Trophoblast cell (in vitro differentiated cells and primary cell): ENCODE measurements around the gene CRYBG1.
"Not testable (repeated sequence)": the region's sequence is repeated elsewhere in the genome, so short reads cannot be mapped to it uniquely, and the experiment has no call there.

Experiments
- DNase-seq, 2 donors: peaks; one replicate each; pipeline ENCODE4 v3.0.0-alpha.2; 2016
- H2AFZ ChIP-seq: 2 replicates; pipeline ENCODE4 v1.6.1; 2013; ENCODE audit warnings: low read length, moderate library complexity, mild to moderate bottlenecking; ENCODE audit not compliant: insufficient read depth, poor library complexity
- H2AK5ac ChIP-seq: 2 replicates; pipeline ENCODE4 v1.6.1; 2013; ENCODE audit warnings: mild to moderate bottlenecking, low read length
- H2BK120ac ChIP-seq: 2 replicates; pipeline ENCODE4 v1.6.1; 2013; ENCODE audit warnings: low read length, mild to moderate bottlenecking, moderate library complexity; ENCODE audit not compliant: insufficient read depth, poor library complexity
- H2BK12ac ChIP-seq: 2 replicates; pipeline ENCODE4 v1.6.1; 2013; ENCODE audit warnings: mild to moderate bottlenecking, low read length, moderate library complexity
- H2BK5ac ChIP-seq: 2 replicates; pipeline ENCODE4 v1.6.1; 2013; ENCODE audit warnings: low read length, low read depth, moderate library complexity, mild to moderate bottlenecking; ENCODE audit not compliant: poor library complexity
- H3K14ac ChIP-seq: 2 replicates; pipeline ENCODE4 v1.6.1; 2013; ENCODE audit warnings: mild to moderate bottlenecking, low read length
- H3K18ac ChIP-seq: 2 replicates; pipeline ENCODE4 v1.6.1; 2013; ENCODE audit warnings: mild to moderate bottlenecking, low read length
- H3K23ac ChIP-seq: 2 replicates; pipeline ENCODE4 v1.6.1; 2013; ENCODE audit warnings: low read length
- H3K27ac ChIP-seq: 2 replicates; pipeline ENCODE4 v1.5.1; 2013; ENCODE audit warnings: low read depth, mild to moderate bottlenecking, inconsistent platforms, low read length, moderate library complexity
- H3K27me3 ChIP-seq: 2 replicates; pipeline ENCODE4 v1.6.1; 2013; ENCODE audit warnings: inconsistent platforms, mild to moderate bottlenecking, low read length, moderate library complexity; ENCODE audit not compliant: insufficient read depth
- H3K36me3 ChIP-seq, 2 experiments: 1 replicate in 1 of 2; 2 replicates in 1 of 2; pipeline ENCODE4 v1.6.1; 2013; ENCODE audit warnings: low read length in 2 of 2, mild to moderate bottlenecking in 2 of 2, moderate library complexity in 1 of 2; ENCODE audit not compliant: insufficient read depth in 2 of 2, control insufficient read depth in 1 of 2
- H3K4ac ChIP-seq: 2 replicates; pipeline ENCODE4 v1.6.1; 2013; ENCODE audit warnings: low read depth, mild to moderate bottlenecking, low read length, moderate library complexity
- H3K4me1 ChIP-seq, 2 experiments: 1 replicate in 1 of 2; 2 replicates in 1 of 2; pipeline ENCODE4 v1.6.1; 2013; ENCODE audit warnings: low read length in 2 of 2, mild to moderate bottlenecking in 2 of 2, moderate library complexity in 1 of 2; ENCODE audit not compliant: insufficient read depth in 2 of 2, control insufficient read depth in 1 of 2
- H3K4me2 ChIP-seq: 2 replicates; pipeline ENCODE4 v1.6.1; 2013; ENCODE audit warnings: inconsistent platforms, mild to moderate bottlenecking, low read length, moderate library complexity
- H3K4me3 ChIP-seq: 2 replicates; pipeline ENCODE4 v1.5.1; 2013; ENCODE audit warnings: mild to moderate bottlenecking, low read depth, low read length, inconsistent platforms
- H3K79me1 ChIP-seq: one replicate; pipeline ENCODE4 v1.6.1; 2013; ENCODE audit warnings: low read length
- H3K79me2 ChIP-seq: 2 replicates; pipeline ENCODE4 v1.6.1; 2013; ENCODE audit warnings: low read length, mild to moderate bottlenecking; ENCODE audit not compliant: control insufficient read depth, insufficient read depth, poor library complexity
- H3K9ac ChIP-seq: 2 replicates; pipeline ENCODE4 v1.6.1; 2013; ENCODE audit warnings: mild to moderate bottlenecking, low read length
- H3K9me3 ChIP-seq: 2 replicates; pipeline ENCODE4 v1.6.1; 2013; ENCODE audit warnings: low read depth, mild to moderate bottlenecking, control low read depth, inconsistent platforms, low read length; ENCODE audit not compliant: insufficient read depth
- H4K12ac ChIP-seq: 2 replicates; pipeline ENCODE4 v1.6.1; 2013; ENCODE audit warnings: low read depth, mild to moderate bottlenecking, low read length, moderate library complexity
- H4K8ac ChIP-seq: 2 replicates; pipeline ENCODE4 v1.6.1; 2013; ENCODE audit warnings: low read depth, mild to moderate bottlenecking, low read length, moderate library complexity
- H4K91ac ChIP-seq: one replicate; pipeline ENCODE4 v1.6.1; 2013; ENCODE audit warnings: low read depth, mild to moderate bottlenecking, low read length, moderate library complexity
- WGBS: extraction: QIAGEN DNeasy Blood & Tissue Kit; methylation state at CpG from one replicate; pipeline ENCODE4 v1.1.7; 2013; ENCODE audit warnings: missing lambda C conversion rate; ENCODE audit not compliant: insufficient read length, insufficient coverage; ENCODE audit errors: extremely low coverage; 5-methylcytosine and 5-hydroxymethylcytosine counted together

CRYBG1 gene

DNA sequence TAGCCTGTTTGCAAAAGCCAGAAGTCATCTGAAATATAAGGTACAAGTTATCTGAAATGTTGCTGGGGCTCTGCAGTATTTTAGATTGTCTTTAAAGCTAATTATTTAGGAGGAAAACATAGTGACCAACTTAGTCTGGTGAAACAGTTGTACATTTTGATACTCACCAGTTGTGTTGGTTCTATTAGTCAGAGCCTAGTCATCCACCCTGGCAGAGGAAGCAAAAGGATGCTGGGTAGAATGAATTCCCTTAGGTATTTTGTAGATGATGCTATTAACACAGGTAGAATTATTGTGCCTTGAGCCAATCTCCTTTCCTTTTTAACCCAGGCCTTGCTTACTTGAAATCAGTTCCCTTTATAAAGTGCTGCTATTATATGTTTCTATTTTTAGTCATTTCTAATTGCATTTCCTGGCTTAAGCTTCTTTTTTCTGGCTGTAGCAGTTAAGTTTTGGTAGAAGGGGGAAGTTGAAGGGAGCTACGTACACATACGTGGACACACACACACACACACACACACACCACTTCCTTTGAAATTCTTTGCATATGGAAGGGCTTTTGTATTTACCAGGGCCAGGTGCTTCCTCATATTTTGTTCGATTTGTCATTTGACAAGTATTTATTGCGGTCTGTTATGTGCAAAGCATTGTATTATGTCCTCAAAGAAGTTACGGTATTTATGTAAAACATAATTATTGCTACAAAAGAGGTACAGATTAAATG, 186.3 kb downstream of the CRYBG1 start:
- Histone ChIP-seq H4K12ac (no peak overlapping the region), H3K27me3 (no peaks in the 10 kb centered on the region), H3K18ac (no peak overlapping the region), H3K79me1 (no peaks in the 10 kb centered on the region), H3K14ac (no peak overlapping the region), H3K79me2 (no peaks in the 10 kb centered on the region), H2BK120ac (no peak overlapping the region), H4K8ac (no peak overlapping the region), H2AFZ (no peak overlapping the region), H3K4ac (no peak overlapping the region), H3K9ac (no peak overlapping the region), H3K4me3 (no peak overlapping the region), H2AK5ac (no peak overlapping the region), H3K4me2 (no peak overlapping the region), H3K4me1 (peaks cover 2% of the 10 kb centered on the region in 2 experiments), H3K9me3 (no peaks in the 10 kb centered on the region), H3K36me3 (no peaks in the 10 kb centered on the region), H2BK12ac (no peak overlapping the region), H4K91ac (no peak overlapping the region), H3K23ac (no peak overlapping the region), H3K27ac (no peak overlapping the region), H2BK5ac (no peak overlapping the region)
- peak in 1 of 2 donors; percentile 64 for DNase-seq
- WGBS: no CpG with 5 or more reads among the region's 5 CpGs

DNA sequence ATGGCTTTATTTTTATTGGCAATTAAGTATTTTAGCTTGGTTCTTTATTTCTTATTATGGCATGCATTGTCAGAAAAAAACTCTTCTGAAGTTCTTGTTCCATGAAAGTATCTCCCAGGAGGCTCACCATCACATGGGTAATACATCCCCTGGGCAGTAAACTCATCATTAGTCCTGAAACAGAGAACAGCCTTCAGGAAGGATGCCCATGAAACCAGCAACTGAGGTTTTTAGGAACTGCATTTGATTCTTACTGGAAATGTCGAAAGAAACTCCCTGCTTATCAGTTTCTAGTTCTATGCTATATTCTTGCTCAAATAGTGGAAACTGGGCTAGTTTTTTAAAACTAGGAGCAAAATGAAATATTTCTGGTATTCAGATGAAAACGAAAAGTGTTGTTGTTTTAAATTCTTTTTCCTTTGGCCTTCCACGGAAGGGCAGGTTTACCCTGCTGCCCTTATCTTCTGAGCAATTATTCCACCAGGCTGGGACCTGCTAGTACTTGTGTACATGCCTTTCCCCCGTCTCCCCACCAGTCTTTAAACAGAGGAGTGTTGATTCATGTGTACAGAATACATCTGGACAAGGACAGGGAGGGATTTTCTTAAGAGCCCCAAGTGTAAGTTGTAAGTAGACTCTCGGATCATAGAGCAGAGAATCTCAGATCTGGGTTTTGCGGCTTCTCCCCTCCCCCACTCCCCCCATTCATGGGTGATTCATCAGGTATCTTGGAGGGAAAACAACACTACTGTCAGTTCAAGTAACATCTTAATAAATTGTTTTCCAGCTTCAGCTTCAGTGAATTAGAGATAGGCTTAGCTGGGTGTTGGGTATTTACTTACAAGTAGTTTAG, 187.3 kb downstream of the CRYBG1 start:
- Histone ChIP-seq H2BK120ac (no peak overlapping the region), H3K4me2 (no peak overlapping the region), H2BK12ac (no peak overlapping the region), H3K4me1 (peaks cover 2% of the 10 kb centered on the region in 2 experiments), H3K27me3 (no peaks in the 10 kb centered on the region), H3K79me1 (no peaks in the 10 kb centered on the region), H4K91ac (no peak overlapping the region), H2BK5ac (no peak overlapping the region), H3K4ac (no peak overlapping the region), H3K9me3 (no peaks in the 10 kb centered on the region), H3K36me3 (no peaks in the 10 kb centered on the region), H3K4me3 (no peak overlapping the region), H4K12ac (no peak overlapping the region), H2AK5ac (no peak overlapping the region), H3K27ac (peak overlapping the region; percentile 74), H3K18ac (no peak overlapping the region), H3K9ac (no peak overlapping the region), H4K8ac (no peak overlapping the region), H3K79me2 (no peaks in the 10 kb centered on the region), H3K23ac (no peak overlapping the region), H3K14ac (no peak overlapping the region), H2AFZ (no peak overlapping the region)
- peak; percentile 71 to 86 for DNase-seq
- no CpG with 5 or more reads among the region's 6 CpGs for WGBS

DNA sequence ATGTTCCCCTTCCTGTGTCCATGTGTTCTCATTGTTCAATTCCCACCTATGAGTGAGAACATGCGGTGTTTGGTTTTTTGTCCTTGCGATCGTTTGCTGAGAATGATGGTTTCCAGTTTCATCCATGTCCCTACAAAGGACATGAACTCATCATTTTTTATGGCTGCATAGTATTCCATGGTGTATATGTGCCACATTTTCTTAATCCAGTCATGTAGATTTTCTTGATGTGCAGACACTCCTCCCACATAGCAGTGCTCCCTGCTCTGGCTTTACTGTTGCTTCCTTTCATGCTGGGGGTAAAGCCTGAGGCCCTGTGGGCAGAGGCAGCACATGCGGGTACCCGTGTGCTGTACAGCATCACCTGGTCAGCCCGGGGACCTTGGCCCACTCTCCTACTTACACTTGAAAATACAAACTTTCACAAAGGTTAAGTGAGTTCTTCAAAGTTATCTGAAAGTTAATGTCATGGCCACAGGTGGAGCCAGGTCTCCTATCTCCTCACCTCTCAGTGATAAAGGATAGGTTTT, 188.5 kb downstream of the CRYBG1 start:
- not testable (repeated sequence) for H4K91ac ChIP-seq, H3K4ac ChIP-seq, H2AK5ac ChIP-seq, H3K4me2 ChIP-seq, H3K79me2 ChIP-seq, H3K9me3 ChIP-seq, H4K8ac ChIP-seq, H2BK12ac ChIP-seq, H3K36me3 ChIP-seq, H3K27ac ChIP-seq, H2AFZ ChIP-seq, H2BK5ac ChIP-seq, H3K27me3 ChIP-seq, H3K18ac ChIP-seq, H3K14ac ChIP-seq, H3K23ac ChIP-seq, H3K9ac ChIP-seq, H3K79me1 ChIP-seq, H3K4me1 ChIP-seq, H2BK120ac ChIP-seq, H4K12ac ChIP-seq, H3K4me3 ChIP-seq
- peak; percentile 87 to 94 for DNase-seq
- no CpG with 5 or more reads among the region's 6 CpGs for WGBS

DNA sequence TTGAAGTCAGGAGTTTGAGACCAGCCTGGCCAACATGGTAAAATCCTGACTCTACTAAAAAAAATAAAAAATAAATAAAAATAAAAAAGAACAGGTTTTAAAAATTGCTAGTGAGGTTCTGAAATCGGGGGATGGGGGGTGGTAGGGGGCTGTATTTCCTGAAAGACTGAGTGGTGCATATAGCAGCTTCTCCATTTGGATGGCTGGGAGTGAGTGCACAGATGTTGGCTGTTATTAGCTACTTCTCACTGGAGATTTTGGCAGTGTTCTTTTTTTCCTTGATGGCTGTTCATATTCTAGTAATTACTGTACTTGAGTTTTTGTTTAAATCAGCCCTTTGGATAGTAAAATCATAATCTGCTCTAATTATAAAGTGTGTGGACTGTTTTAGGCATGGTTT, 189.0 kb downstream of the CRYBG1 start:
- WGBS: no CpG with 5 or more reads among the region's 1 CpG
- H2AK5ac ChIP-seq: no peak overlapping the region

More for the DNA sequence above, 189.0 kb downstream of the CRYBG1 start:
- Histone ChIP-seq H3K14ac (no peak overlapping the region), H3K36me3 (no peaks in the 10 kb centered on the region), H3K9me3 (no peaks in the 10 kb centered on the region), H3K4me1 (peaks cover 2% of the 10 kb centered on the region in 2 experiments), H4K91ac (no peak overlapping the region), H2BK12ac (no peak overlapping the region), H3K79me2 (no peaks in the 10 kb centered on the region), H2AFZ (no peak overlapping the region), H3K79me1 (no peaks in the 10 kb centered on the region), H3K23ac (no peak overlapping the region), H3K27ac (no peak overlapping the region), H2BK5ac (no peak overlapping the region), H3K4ac (no peak overlapping the region), H3K4me3 (no peak overlapping the region), H4K12ac (no peak overlapping the region), H3K9ac (no peak overlapping the region), H4K8ac (no peak overlapping the region), H3K4me2 (no peak overlapping the region), H3K18ac (no peak overlapping the region), H2BK120ac (no peak overlapping the region), H3K27me3 (no peaks in the 10 kb centered on the region)
- DNase-seq: no peak
